Measurements from ENCODE around the gene MPRIP. TPM values are rescaled to one million over a fixed set of nuclear protein-coding genes. Genes with fewer than 3 reads are reported as not detected.
"Not testable (repeated sequence)": the region's sequence is repeated elsewhere in the genome, so short reads cannot be mapped to it uniquely, and the experiment has no call there.

Gene MPRIP
- total RNA-seq, 1 donor from 2014 or later, result 103 TPM

- DNase-seq (ENCODE audit: low read depth), result no peak
These were observed 102.8 kb downstream of the MPRIP start for GRCh38 chr17:17144916-17145665.

- DNase-seq (ENCODE audit: low read depth), result no peak
These were observed 104.6 kb downstream of the MPRIP start for GRCh38 chr17:17146786-17147406.

- no peak for DNase-seq (ENCODE audit: low read depth)
These were observed 105.6 kb downstream of the MPRIP start for GRCh38 chr17:17147821-17148220.

- DNase-seq (ENCODE audit: low read depth), result no peak
These were observed 107.5 kb downstream of the MPRIP start for GRCh38 chr17:17149520-17150447.

GRCh38 chr17:17150448-17150800, 108.2 kb downstream of the MPRIP start:
- DNase-seq (ENCODE audit: low read depth), result peak; percentile 11

- DNase-seq (ENCODE audit: low read depth), result peak; percentile 90
These were observed 108.8 kb downstream of the MPRIP start for GRCh38 chr17:17151055-17151454.

GRCh38 chr17:17151541-17151940, 109.3 kb downstream of the MPRIP start:
- DNase-seq (ENCODE audit: low read depth), result peak; percentile 64

GRCh38 chr17:17151962-17152361, 109.7 kb downstream of the MPRIP start:
- DNase-seq (ENCODE audit: low read depth), result peak; percentile 90

- peak; percentile 27 for DNase-seq (ENCODE audit: low read depth)
These were observed 110.1 kb downstream of the MPRIP start for GRCh38 chr17:17152385-17152784.

- DNase-seq (ENCODE audit: low read depth), result no peak
These were observed 110.8 kb downstream of the MPRIP start for GRCh38 chr17:17153071-17153470.

- no peak for DNase-seq (ENCODE audit: low read depth)
These were observed 111.5 kb downstream of the MPRIP start for GRCh38 chr17:17153709-17154108.

GRCh38 chr17:17154556-17154955, 112.3 kb downstream of the MPRIP start:
- no peak for DNase-seq (ENCODE audit: low read depth)

- DNase-seq (ENCODE audit: low read depth), result no peak
These were observed 112.7 kb downstream of the MPRIP start for GRCh38 chr17:17154981-17155380.

- no peak for DNase-seq (ENCODE audit: low read depth)
These were observed 113.3 kb downstream of the MPRIP start for GRCh38 chr17:17155568-17155967.

GRCh38 chr17:17156107-17156506, 113.8 kb downstream of the MPRIP start:
- DNase-seq (ENCODE audit: low read depth), result peak; percentile 79

- no peak for DNase-seq (ENCODE audit: low read depth)
These were observed 114.3 kb downstream of the MPRIP start for GRCh38 chr17:17156511-17156910.

GRCh38 chr17:17157041-17157440, 114.8 kb downstream of the MPRIP start:
- no peak for DNase-seq (ENCODE audit: low read depth)

- DNase-seq (ENCODE audit: low read depth), result not testable (repeated sequence)
These were observed 116.2 kb downstream of the MPRIP start for GRCh38 chr17:17158506-17158905.

- DNase-seq (ENCODE audit: low read depth), result no peak
These were observed 117.3 kb downstream of the MPRIP start for GRCh38 chr17:17159571-17159970.

- DNase-seq (ENCODE audit: low read depth), result no peak
These were observed 118.9 kb downstream of the MPRIP start for GRCh38 chr17:17161121-17161520.

- no peak for DNase-seq (ENCODE audit: low read depth)
These were observed 119.5 kb downstream of the MPRIP start for GRCh38 chr17:17161759-17162158.

- no peak for DNase-seq (ENCODE audit: low read depth)
These were observed 121.9 kb downstream of the MPRIP start for GRCh38 chr17:17164156-17164555.

All from renal cortical epithelial cell (primary cell).